Hematopoietic multipotent progenitor cell treated with erythropoietin and hydrocortisone succinate and interleukin-3 and kit ligand, for 6 days (in vitro differentiated cells): ENCODE results near the gene RHBDD2.
"Not testable (repeated sequence)": the region's sequence is repeated elsewhere in the genome, so short reads cannot be mapped to it uniquely, and the experiment has no call there.

Experiments used
- DNase-seq: peaks from one replicate; pipeline ENCODE4 v3.0.0-alpha.2; 2015

The RHBDD2 gene

GRCh38 chr7:75889826-75890225, 11.0 kb downstream of the RHBDD2 start:
- no peak for DNase-seq

GRCh38 chr7:75891237-75891636, 12.4 kb downstream of the RHBDD2 start:
- not testable (repeated sequence) for DNase-seq

GRCh38 chr7:75891815-75892411, 13.1 kb downstream of the RHBDD2 start:
- no peak for DNase-seq

- no peak for DNase-seq
Observed at GRCh38 chr7:75892634-75893272, 13.9 kb downstream of the RHBDD2 start.

- no peak for DNase-seq
Observed at GRCh38 chr7:75896803-75897327, 18.0 kb downstream of the RHBDD2 start.

- no peak for DNase-seq
Observed at GRCh38 chr7:75900617-75901315, 21.9 kb downstream of the RHBDD2 start.

GRCh38 chr7:75905785-75906604, 27.2 kb downstream of the RHBDD2 start:
- DNase-seq = peak; percentile 69

- no peak for DNase-seq
Observed at GRCh38 chr7:75906991-75907667, 28.3 kb downstream of the RHBDD2 start.

GRCh38 chr7:75907668-75908039, 28.8 kb downstream of the RHBDD2 start:
- DNase-seq = not testable (repeated sequence)

GRCh38 chr7:75909521-75910132, 30.8 kb downstream of the RHBDD2 start:
- DNase-seq = no peak

GRCh38 chr7:75911186-75911585, 32.4 kb downstream of the RHBDD2 start:
- DNase-seq = not testable (repeated sequence)

GRCh38 chr7:75913437-75913836, 34.6 kb downstream of the RHBDD2 start:
- DNase-seq = no peak

GRCh38 chr7:75914169-75914654, 35.4 kb downstream of the RHBDD2 start:
- no peak for DNase-seq

GRCh38 chr7:75914655-75915415, 36.0 kb downstream of the RHBDD2 start, which contains the start of gene POR:
Gene POR (plus strand): TSS chr7:75915155. CDS start chr7:75954002, 38,847 bp downstream.
- DNase-seq = peak; percentile 93

GRCh38 chr7:75915416-75916156, 36.8 kb downstream of the RHBDD2 start:
- DNase-seq = peak; percentile 55

GRCh38 chr7:75916259-75916658, 37.4 kb downstream of the RHBDD2 start:
- no peak for DNase-seq

- no peak for DNase-seq
Observed at GRCh38 chr7:75916685-75917634, 38.1 kb downstream of the RHBDD2 start.

- DNase-seq = no peak
Observed at GRCh38 chr7:75920431-75921161, 41.8 kb downstream of the RHBDD2 start.
